Ovary (tissue), 3 donors: Measurements from ENCODE around the gene ZNF724.

ENCODE experiments used
- CTCF ChIP-seq, 3 donors: fragments of 450-650 bp in 2 of 3; fragments of 200-600 bp in 1 of 3; IDR thresholded peaks; one replicate each; pipeline versions ENCODE4 v1.5.1 to v1.8.0; 2016 to 2022; ENCODE audit warnings: antibody characterized with exemption in 3 of 3, mild to moderate bottlenecking in 1 of 3
- EP300 ChIP-seq: sonication (generic); formaldehyde crosslinking; IDR thresholded peaks from one replicate; pipeline ENCODE4 v1.6.1; 2017; ENCODE audit warnings: antibody characterized with exemption
- donor health status: DM: no; HTN: no; CAD: no.

- TF ChIP-seq CTCF (IDR thresholded peaks at IDR 0.05) (no peak), EP300 (no peak)
Observed at GRCh38 chr19:23281663-23282276, 31.6 kb upstream of the ZNF724 start.
